ENCODE measurements around the gene UMPS.
"Not testable (repeated sequence)": the region's sequence is repeated elsewhere in the genome, so short reads cannot be mapped to it uniquely, and the experiment has no call there.

Gene UMPS

GRCh38 chr3:124786511-124787241, 56.4 kb downstream of the UMPS start:
- peak; percentile 41 for ATAC-seq
- no peaks in the 10 kb centered on the region for H3K36me3 Mint-ChIP-seq (ENCODE audit: low read depth)
- no peak overlapping the region for H3K4me3 Mint-ChIP-seq
- H3K9me3 Mint-ChIP-seq, result no peaks in the 10 kb centered on the region
- no peaks in the 10 kb centered on the region for H3K27me3 Mint-ChIP-seq
- peaks cover 44% of the 10 kb centered on the region for H3K4me1 Mint-ChIP-seq
- no peak for DNase-seq
- peak overlapping the region; percentile 80 for H3K27ac Mint-ChIP-seq

- Mint-ChIP-seq H3K27me3 (peaks cover 4% of the 10 kb centered on the region), H3K9me3 (no peaks in the 10 kb centered on the region), H3K36me3 (ENCODE audit: low read depth) (no peaks in the 10 kb centered on the region), H3K27ac (peak overlapping the region; percentile 80), H3K4me3 (no peak overlapping the region), H3K4me1 (peaks cover 47% of the 10 kb centered on the region)
- peak; percentile 61 for ATAC-seq
- no peak for DNase-seq
These were observed 57.4 kb downstream of the UMPS start for GRCh38 chr3:124787476-124788195.

- no peak for DNase-seq
- H3K27me3 Mint-ChIP-seq, result peaks cover 4% of the 10 kb centered on the region
- H3K4me3 Mint-ChIP-seq, result no peak overlapping the region
- H3K27ac Mint-ChIP-seq, result peak overlapping the region; percentile 62
- no peak for ATAC-seq
- no peaks in the 10 kb centered on the region for H3K36me3 Mint-ChIP-seq (ENCODE audit: low read depth)
- H3K9me3 Mint-ChIP-seq, result no peaks in the 10 kb centered on the region
- peaks cover 46% of the 10 kb centered on the region for H3K4me1 Mint-ChIP-seq
These were observed 58.0 kb downstream of the UMPS start for GRCh38 chr3:124788254-124788745.

GRCh38 chr3:124789103-124789502, 58.9 kb downstream of the UMPS start:
- ATAC-seq; H3K9me3 Mint-ChIP-seq; H3K27me3 Mint-ChIP-seq; H3K4me3 Mint-ChIP-seq; DNase-seq; H3K36me3 Mint-ChIP-seq (ENCODE audit: low read depth): not testable (repeated sequence)
- peak overlapping the region; percentile 62 for H3K27ac Mint-ChIP-seq
- H3K4me1 Mint-ChIP-seq, result peaks cover 45% of the 10 kb centered on the region

- Mint-ChIP-seq H3K4me3 (no peak overlapping the region), H3K36me3 (ENCODE audit: low read depth) (no peaks in the 10 kb centered on the region), H3K27me3 (peaks cover 4% of the 10 kb centered on the region), H3K9me3 (no peaks in the 10 kb centered on the region), H3K4me1 (peaks cover 28% of the 10 kb centered on the region), H3K27ac (no peak overlapping the region)
- ATAC-seq, result no peak
- no peak for DNase-seq
These were observed 60.9 kb downstream of the UMPS start for GRCh38 chr3:124791142-124791541.

- no peak overlapping the region for H3K27ac Mint-ChIP-seq
- H3K36me3 Mint-ChIP-seq (ENCODE audit: low read depth), result no peaks in the 10 kb centered on the region
- no peaks in the 10 kb centered on the region for H3K9me3 Mint-ChIP-seq
- H3K27me3 Mint-ChIP-seq, result peaks cover 4% of the 10 kb centered on the region
- DNase-seq, result no peak
- ATAC-seq, result peak; percentile 41
- peaks cover 23% of the 10 kb centered on the region for H3K4me1 Mint-ChIP-seq
- no peak overlapping the region for H3K4me3 Mint-ChIP-seq
These were observed 61.4 kb downstream of the UMPS start for GRCh38 chr3:124791639-124792151.

GRCh38 chr3:124792341-124793040, 62.2 kb downstream of the UMPS start:
- no peak for DNase-seq
- H3K9me3 Mint-ChIP-seq, result no peaks in the 10 kb centered on the region
- H3K4me1 Mint-ChIP-seq, result peaks cover 15% of the 10 kb centered on the region
- H3K27me3 Mint-ChIP-seq, result peaks cover 6% of the 10 kb centered on the region
- no peak overlapping the region for H3K4me3 Mint-ChIP-seq
- no peaks in the 10 kb centered on the region for H3K36me3 Mint-ChIP-seq (ENCODE audit: low read depth)
- no peak for ATAC-seq
- H3K27ac Mint-ChIP-seq, result no peak overlapping the region

- no peaks in the 10 kb centered on the region for H3K9me3 Mint-ChIP-seq
- peaks cover 6% of the 10 kb centered on the region for H3K27me3 Mint-ChIP-seq
- H3K27ac Mint-ChIP-seq, result no peak overlapping the region
- no peaks in the 10 kb centered on the region for H3K36me3 Mint-ChIP-seq (ENCODE audit: low read depth)
- H3K4me3 Mint-ChIP-seq, result no peak overlapping the region
- peaks cover 11% of the 10 kb centered on the region for H3K4me1 Mint-ChIP-seq
- DNase-seq (no peak), ATAC-seq (no peak)
These were observed 62.9 kb downstream of the UMPS start for GRCh38 chr3:124793054-124793739.

GRCh38 chr3:124796477-124796876, 66.2 kb downstream of the UMPS start:
- Mint-ChIP-seq H3K36me3 (ENCODE audit: low read depth) (no peaks in the 10 kb centered on the region), H3K27ac (no peak overlapping the region), H3K9me3 (no peaks in the 10 kb centered on the region), H3K4me3 (no peak overlapping the region), H3K27me3 (peaks cover 6% of the 10 kb centered on the region), H3K4me1 (peaks cover 5% of the 10 kb centered on the region)
- ATAC-seq (no peak), DNase-seq (no peak)

GRCh38 chr3:124797426-124797945, 67.2 kb downstream of the UMPS start:
- DNase-seq (no peak), ATAC-seq (no peak)
- H3K4me3 Mint-ChIP-seq, result no peak overlapping the region
- H3K27me3 Mint-ChIP-seq, result peaks cover 2% of the 10 kb centered on the region
- no peaks in the 10 kb centered on the region for H3K36me3 Mint-ChIP-seq (ENCODE audit: low read depth)
- H3K27ac Mint-ChIP-seq, result no peak overlapping the region
- no peaks in the 10 kb centered on the region for H3K4me1 Mint-ChIP-seq
- no peaks in the 10 kb centered on the region for H3K9me3 Mint-ChIP-seq

All from activated naive CD8-positive, alpha-beta T cell treated with anti-CD3 and anti-CD28 coated beads, Interleukin-2, amount 50 U/mL, for 24 hours (primary cell).